H1 (cell line): Measurements from ENCODE around the gene CEP250. TPM values are rescaled to one million over a fixed set of nuclear protein-coding genes. Genes with fewer than 3 reads are reported as not detected.

Experiments used
- CTBP2 ChIP-seq: IDR thresholded peaks from 2 replicates; pipeline ENCODE4 v1.7.0; 2011; ENCODE audit warnings: borderline replicate concordance, mild to moderate bottlenecking, moderate library complexity, mixed read lengths, low read length; ENCODE audit not compliant: insufficient read depth, insufficient read length
- EZH2 ChIP-seq: fragments of 200-600 bp; sonication (generic); IDR thresholded peaks from 2 replicates; pipeline ENCODE4 v1.7.1; 2012; ENCODE audit warnings: low read depth, mild to moderate bottlenecking, moderate library complexity, low read length, inconsistent platforms; ENCODE audit not compliant: severe bottlenecking
- FOSL1 ChIP-seq: IDR thresholded peaks from 2 replicates; pipeline ENCODE4 v1.6.1; 2011; ENCODE audit warnings: mild to moderate bottlenecking, low read depth, low read length, moderate library complexity; ENCODE audit not compliant: insufficient read depth
- POU5F1 ChIP-seq: IDR thresholded peaks from 2 replicates; pipeline ENCODE4 v1.6.1; 2011; ENCODE audit warnings: low read depth, mild to moderate bottlenecking, low read length, moderate library complexity
- RXRA ChIP-seq: IDR thresholded peaks from 2 replicates; pipeline ENCODE4 v1.6.1; 2011; ENCODE audit warnings: low read depth, mild to moderate bottlenecking, low read length, moderate library complexity; ENCODE audit not compliant: insufficient read depth
- polyA plus RNA-seq, 7 experiments: library from polyadenylated mRNA; depleted of rRNA in 3 of 7; stranded (reverse) in 5 of 7; unstranded in 2 of 7; fragments of >200 nt in 5 of 7; fragments of 200-250 nt in 2 of 7; gene quantifications; 1 replicate in 5 of 7; 2 replicates in 1 of 7; 4 replicates in 1 of 7; pipeline versions ENCODE4 v1.2.1 to v1.2.3, GENCODE V29; 2011 to 2013; ENCODE audit warnings: missing spikeins in 2 of 7, mixed read lengths in 2 of 7
- total RNA-seq: library from RNA; stranded (reverse); fragmentation: NEBNext Ultra II Directional; extraction: Animal tissue kit (Norgen Biotek cat#: 25700); gene quantifications from 2 replicates; pipeline ENCODE4 v1.2.1, GENCODE V29; 2021
- TF ChIP-seq, protein P1 (sequence below): IDR thresholded peaks from 2 replicates; pipeline ENCODE4 v1.6.1; 2012; ENCODE audit warnings: inconsistent platforms

The CEP250 gene
- total and polyA plus RNA-seq, 2 of the 8 experiments (the other 6 are each of a cell fraction or from before 2014, with no cell fraction given): 2.6 to 33.7 TPM

DNA sequence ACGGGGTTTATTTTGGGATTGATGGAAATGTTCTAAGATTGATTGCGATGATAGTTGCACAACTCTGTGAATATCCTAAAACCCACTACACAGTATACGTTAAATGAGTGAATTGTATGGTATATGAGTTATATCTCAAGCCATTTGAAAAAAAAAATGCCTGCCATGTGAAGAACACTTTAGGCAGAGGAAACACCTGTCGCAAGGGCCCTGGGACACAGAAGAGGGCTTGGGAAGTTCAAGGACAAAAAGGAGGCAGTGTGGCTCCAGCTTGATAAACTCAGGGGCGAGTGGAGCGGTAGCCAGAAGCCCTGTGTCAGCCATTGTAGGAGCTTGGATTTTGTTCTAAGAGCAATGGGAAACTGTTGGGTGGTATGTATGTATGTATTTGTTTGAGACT is 37.0 kb downstream of the CEP250 start (continued):
- TF ChIP-seq RXRA (no peak), FOSL1 (no peak), POU5F1 (no peak), CTBP2 (no peak), EZH2 (no peak)
- TF ChIP-seq, protein P1, sequence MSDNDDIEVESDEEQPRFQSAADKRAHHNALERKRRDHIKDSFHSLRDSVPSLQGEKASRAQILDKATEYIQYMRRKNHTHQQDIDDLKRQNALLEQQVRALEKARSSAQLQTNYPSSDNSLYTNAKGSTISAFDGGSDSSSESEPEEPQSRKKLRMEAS: no peak
